Activated CD4-positive, alpha-beta T cell treated with anti-CD3 and anti-CD28 coated beads for 36 hours (primary cell): ENCODE data around the gene DCP1B. TPM values are rescaled to one million over a fixed set of nuclear protein-coding genes. Genes with fewer than 3 reads are reported as not detected.

Experiments used
- ATAC-seq: fragments of 200-7000 bp; cut with Tn5 transposase; one replicate; pipeline ENCODE4 v1.10.0; 2021; ENCODE audit warnings: mild to moderate bottlenecking, moderate library complexity
- CTCF ChIA-PET: fragments of 350-600 bp; sonication (Branson Sonifier 250); formaldehyde crosslinking; loops from one replicate; lab custom pipeline; 2021; ENCODE audit warnings: antibody characterized with exemption; lab: Charles Lee
- POLR2A ChIA-PET: fragments of 350-600 bp; sonication (Branson Sonifier 250); formaldehyde crosslinking; loops from one replicate; lab custom pipeline; 2021; ENCODE audit warnings: antibody characterized with exemption, inconsistent platforms; lab: Charles Lee
- DNase-seq: peaks from one replicate; pipeline ENCODE4 v3.0.0-alpha.2; 2020
- H3K27ac Mint-ChIP-seq: one replicate; pipeline ENCODE4 v1.8.0; 2021; ENCODE audit warnings: mixed read lengths
- H3K27me3 Mint-ChIP-seq: one replicate; pipeline ENCODE4 v1.8.0; 2021; ENCODE audit warnings: mixed read lengths
- H3K36me3 Mint-ChIP-seq: one replicate; pipeline ENCODE4 v1.8.0; 2021; ENCODE audit warnings: low read depth, mixed read lengths
- H3K4me1 Mint-ChIP-seq: one replicate; pipeline ENCODE4 v1.8.0; 2021; ENCODE audit warnings: mixed read lengths
- H3K4me3 Mint-ChIP-seq: one replicate; pipeline ENCODE4 v1.8.0; 2021; ENCODE audit warnings: mild to moderate bottlenecking, moderate library complexity, mixed read lengths
- H3K9me3 Mint-ChIP-seq: one replicate; pipeline ENCODE4 v1.8.0; 2021; ENCODE audit warnings: low read depth, mixed read lengths
- intact Hi-C, 2 experiments: fragments of 100-400 bp; cut with DNase I in 1 of 2; cut with micrococcal nuclease in 1 of 2; formaldehyde crosslinking; loops; one replicate each; pipeline versions ENCODE4 v1.14.2 to v1.15.1; 2022 to 2024; cut with DNase I, micrococcal nuclease
- total RNA-seq, 2 experiments: library from RNA; stranded (reverse); gene quantifications; one replicate each; pipeline ENCODE4 v1.2.3, GENCODE V29; 2021

DCP1B gene
- total RNA-seq, 2 experiments from 2014 or later = 14.5 to 16.1 TPM

- Mint-ChIP-seq H3K4me1 (peaks cover 4% of the 10 kb centered on the region), H3K27me3 (peaks cover 15% of the 10 kb centered on the region), H3K36me3 (peaks cover 3% of the 10 kb centered on the region), H3K4me3 (no peak overlapping the region), H3K9me3 (peaks cover 15% of the 10 kb centered on the region), H3K27ac (no peak overlapping the region)
- DNase-seq = no peak
- no peak for ATAC-seq
- POLR2A ChIA-PET = no interaction called here
- intact Hi-C loops = no loop called here
- CTCF ChIA-PET = no interaction called here
These were observed 95.5 kb downstream of the DCP1B start for GRCh38 chr12:1908758-1909157.

DNA sequence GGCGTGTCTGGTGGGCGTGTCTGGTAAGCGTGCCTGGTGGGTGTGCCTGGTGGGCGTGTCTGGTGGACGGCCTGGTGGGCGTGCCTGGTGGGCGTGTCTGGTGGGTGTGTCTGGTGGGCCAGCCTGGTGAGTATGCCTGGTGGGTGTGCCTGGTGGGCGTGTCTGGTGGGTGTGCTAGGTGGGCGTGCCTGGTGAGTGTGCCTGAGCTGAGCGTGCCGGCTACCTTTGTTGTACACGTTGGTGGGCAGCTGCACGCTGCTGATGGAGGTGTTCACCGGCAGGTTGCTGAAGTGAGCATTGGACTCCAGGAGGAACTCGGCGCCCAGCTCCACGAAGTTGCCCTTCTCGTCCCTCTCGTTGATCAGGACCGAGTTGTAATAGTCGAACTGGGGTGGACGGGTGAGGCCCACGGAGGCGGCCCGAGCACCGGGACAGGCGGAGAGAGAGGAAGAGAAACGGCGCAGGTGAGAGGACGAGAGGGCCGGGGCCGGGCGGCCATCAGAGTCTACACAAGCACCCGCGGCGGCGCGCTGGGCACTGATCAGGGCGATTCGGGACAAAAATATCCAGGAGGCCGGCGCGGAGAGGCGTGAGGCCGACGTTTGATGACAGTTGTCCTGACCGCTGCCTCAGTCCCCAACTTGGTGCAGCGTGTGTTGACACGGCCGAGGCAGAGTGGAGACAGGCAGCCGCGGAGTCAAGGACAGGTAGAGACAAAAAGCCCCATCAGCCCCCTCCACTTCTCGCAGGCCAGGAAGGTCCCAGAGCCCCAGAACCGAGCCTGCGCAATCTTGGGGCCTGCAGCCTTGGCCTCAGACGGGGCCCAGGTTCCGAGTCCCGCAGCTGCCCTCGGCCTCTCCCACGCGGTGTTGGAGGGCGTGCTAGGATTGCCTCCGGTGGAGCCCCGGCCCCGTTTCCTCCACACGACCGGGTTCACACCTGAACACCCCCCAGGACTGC lies 96.3 kb downstream of the DCP1B start:
- peaks cover 18% of the 10 kb centered on the region for H3K9me3 Mint-ChIP-seq
- no peak overlapping the region for H3K4me3 Mint-ChIP-seq
- H3K27me3 Mint-ChIP-seq = peaks cover 15% of the 10 kb centered on the region
- ChIA-PET POLR2A (no interaction called here), CTCF (interaction anchor here (0.6 kb wide), 1 partner anchor 733 kb away, joined by 3 read pairs; no protein-coding TSS in a partner anchor)
- peak; percentile 30 for DNase-seq
- ATAC-seq = no peak
- intact Hi-C loops = no loop called here
- H3K36me3 Mint-ChIP-seq = peaks cover 3% of the 10 kb centered on the region
- H3K4me1 Mint-ChIP-seq = peaks cover 4% of the 10 kb centered on the region
- no peak overlapping the region for H3K27ac Mint-ChIP-seq

GRCh38 chr12:1906579-1906978 lies 97.7 kb downstream of the DCP1B start:
- CTCF ChIA-PET = no interaction called here
- H3K4me1 Mint-ChIP-seq = peaks cover 4% of the 10 kb centered on the region
- H3K27me3 Mint-ChIP-seq = peaks cover 15% of the 10 kb centered on the region
- H3K9me3 Mint-ChIP-seq = peaks cover 27% of the 10 kb centered on the region
- H3K27ac Mint-ChIP-seq = no peak overlapping the region
- intact Hi-C loops = no loop called here
- H3K4me3 Mint-ChIP-seq = no peak overlapping the region
- no peak for ATAC-seq
- peaks cover 3% of the 10 kb centered on the region for H3K36me3 Mint-ChIP-seq
- POLR2A ChIA-PET = no interaction called here
- no peak for DNase-seq

- Mint-ChIP-seq H3K9me3 (peaks cover 27% of the 10 kb centered on the region), H3K4me1 (peaks cover 4% of the 10 kb centered on the region), H3K27me3 (peaks cover 11% of the 10 kb centered on the region), H3K27ac (no peak overlapping the region), H3K4me3 (no peak overlapping the region), H3K36me3 (peaks cover 3% of the 10 kb centered on the region)
- CTCF ChIA-PET = interaction anchor here (1.5 to 1.9 kb wide), 2 partner anchors 10 to 35 kb away, joined by 4 to 5 read pairs; no protein-coding TSS in a partner anchor
- DNase-seq = no peak
- POLR2A ChIA-PET = no interaction called here
- intact Hi-C loops = no loop called here
- ATAC-seq = no peak
These were observed 99.4 kb downstream of the DCP1B start for GRCh38 chr12:1904875-1905274.

GRCh38 chr12:1896964-1897363 lies 107.3 kb downstream of the DCP1B start:
- no peaks in the 10 kb centered on the region for H3K4me1 Mint-ChIP-seq
- peaks cover 10% of the 10 kb centered on the region for H3K27me3 Mint-ChIP-seq
- no peak overlapping the region for H3K4me3 Mint-ChIP-seq
- CTCF ChIA-PET = interaction anchor here (1.2 to 1.6 kb wide), 2 partner anchors 43 to 168 kb away, joined by 3 to 4 read pairs; no protein-coding TSS in a partner anchor
- ATAC-seq = no peak
- intact Hi-C loops = no loop called here
- DNase-seq = no peak
- no peak overlapping the region for H3K27ac Mint-ChIP-seq
- H3K36me3 Mint-ChIP-seq = no peaks in the 10 kb centered on the region
- POLR2A ChIA-PET = no interaction called here
- peaks cover 12% of the 10 kb centered on the region for H3K9me3 Mint-ChIP-seq

Other genes with a start within 250 kb of the DCP1B start
- gene LRTM2, start 183.9 kb downstream of the DCP1B start, total RNA-seq = not detected
- gene CACNA2D4, start 85.8 kb downstream of the DCP1B start, total RNA-seq = 1 to 10 TPM; 5.5 to 7.2 TPM
- gene CACNA1C, start 48.5 kb upstream of the DCP1B start, total RNA-seq = under 1 TPM; 0.11 TPM